HCT116 (cell line): Measurements from ENCODE around the gene MID1. TPM values are rescaled to one million over a fixed set of nuclear protein-coding genes. Genes with fewer than 3 reads are reported as not detected.

Experiments used
- ATAC-seq: fragments of 200-7000 bp; cut with Tn5 transposase; 2 replicates; pipeline ENCODE4 v1.9.1; 2020; ENCODE audit warnings: mild to moderate bottlenecking, moderate library complexity
- BruUV-seq: library from RNA; stranded (reverse); fragments of 400-500 nt; replicated peaks from 2 replicates; lab custom pipeline; 2021; lab: Mats Ljungman, UMichigan
- CTCF ChIA-PET: fragments of 300-600 bp; sonication (Branson Sonifier 250); formaldehyde crosslinking; loops from one replicate; lab custom pipeline; 2021; ENCODE audit warnings: antibody characterized with exemption; lab: Charles Lee
- POLR2A ChIA-PET: fragments of 300-600, 350-600 bp; sonication (Branson Sonifier 250); formaldehyde crosslinking; loops from one replicate; lab custom pipeline; 2021; ENCODE audit warnings: antibody characterized with exemption; lab: Charles Lee
- RAD21 ChIA-PET, 2 experiments: fragments of 300-600 bp; sonication (Branson Sonifier 250); formaldehyde crosslinking; loops; one replicate each; lab custom pipeline; 2023; ENCODE audit warnings: low total read pairs in 2 of 2; ENCODE audit not compliant: uncharacterized antibody in 2 of 2, unreplicated experiment in 2 of 2, low non-redundant PET in 1 of 2; lab: Charles Lee
- DNase-seq: peaks from one replicate; pipeline ENCODE4 v3.0.0-alpha.2; 2010; ENCODE audit warnings: low read depth, low spot score
- H2AFZ ChIP-seq: fragments of 200-600 bp; shearing (Covaris generic), sonication (generic); 2 replicates; pipeline ENCODE4 v1.6.1; 2017; ENCODE audit warnings: low read depth, mixed run types, mixed read lengths, antibody characterized with exemption, low read length; ENCODE audit not compliant: poor library complexity, severe bottlenecking
- H3K27ac ChIP-seq: 2 replicates; pipeline ENCODE4 v1.5.1; 2012; ENCODE audit warnings: low read depth, low read length
- H3K27me3 ChIP-seq: fragments of 200-600 bp; sonication (generic); 2 replicates; pipeline ENCODE4 v1.6.1; 2016; ENCODE audit warnings: mixed run types, low read length, mixed read lengths; ENCODE audit not compliant: insufficient read depth
- H3K36me3 ChIP-seq, 2 experiments: fragments of 200-500 bp in 1 of 2; fragments of 200-600 bp in 1 of 2; sonication (Bioruptor generic) in 1 of 2; sonication (generic) in 1 of 2; 2 replicates each; pipeline versions ENCODE4 v1.5.1 to v1.6.1; 2014 to 2016; ENCODE audit warnings: low read length in 2 of 2, inconsistent platforms in 1 of 2, mixed read lengths in 1 of 2, mixed run types in 1 of 2; ENCODE audit not compliant: insufficient read depth in 2 of 2, control insufficient read depth in 1 of 2
- H3K4me1 ChIP-seq, 2 experiments: fragments of 200-600 bp in 1 of 2; sonication (generic) in 1 of 2; 2 replicates each; pipeline versions ENCODE4 v1.5.1 to v1.6.1; 2012 to 2017; ENCODE audit warnings: low read length in 2 of 2, inconsistent platforms in 1 of 2, mild to moderate bottlenecking in 1 of 2, mixed read lengths in 1 of 2, mixed run types in 1 of 2, moderate library complexity in 1 of 2; ENCODE audit not compliant: insufficient read depth in 2 of 2, control insufficient read depth in 1 of 2
- H3K4me2 ChIP-seq: fragments of 200-600 bp; sonication (generic); 2 replicates; pipeline ENCODE4 v1.6.1; 2017; ENCODE audit warnings: mixed run types, low read length, mixed read lengths
- H3K4me3 ChIP-seq, 2 experiments: fragments of 200-600 bp in 1 of 2; sonication (generic) in 1 of 2; replicated peaks in 1 of 2; 2 replicates each; pipeline ENCODE4 v1.5.1; 2011 to 2016; ENCODE audit warnings: low read length in 2 of 2, control low read depth in 1 of 2, low read depth in 1 of 2, mild to moderate bottlenecking in 1 of 2, mixed read lengths in 1 of 2, mixed run types in 1 of 2
- H3K79me2 ChIP-seq: fragments of 200-600 bp; sonication (generic); 2 replicates; pipeline ENCODE4 v1.6.1; 2017; ENCODE audit warnings: mild to moderate bottlenecking, mixed run types, low read length, moderate library complexity, mixed read lengths; ENCODE audit not compliant: insufficient read depth
- H3K9ac ChIP-seq: fragments of 200-600 bp; sonication (generic); 2 replicates; pipeline ENCODE4 v1.6.1; 2016; ENCODE audit warnings: low read length, mixed read lengths
- H3K9me2 ChIP-seq: fragments of 200-600 bp; sonication (generic), shearing (Covaris generic); 2 replicates; pipeline ENCODE4 v1.6.1; 2017; ENCODE audit warnings: mixed run types, mild to moderate bottlenecking, moderate library complexity; ENCODE audit not compliant: insufficient read depth
- H3K9me3 ChIP-seq, 2 experiments: fragments of 200-500 bp in 1 of 2; fragments of 200-600 bp in 1 of 2; sonication (Bioruptor generic) in 1 of 2; sonication (generic) in 1 of 2; 2 replicates each; pipeline ENCODE4 v1.6.1; 2014 to 2017; ENCODE audit warnings: low read length in 2 of 2, mixed read lengths in 2 of 2, inconsistent platforms in 1 of 2, low read depth in 1 of 2, mild to moderate bottlenecking in 1 of 2, mixed run types in 1 of 2, moderate library complexity in 1 of 2; ENCODE audit not compliant: control insufficient read depth in 1 of 2, insufficient read depth in 1 of 2
- H4K20me1 ChIP-seq: fragments of 200-600 bp; sonication (generic), shearing (Covaris generic); 2 replicates; pipeline ENCODE4 v1.6.1; 2017; ENCODE audit warnings: mixed run types, mild to moderate bottlenecking, moderate library complexity; ENCODE audit not compliant: insufficient read depth
- ELF1 ChIP-seq: IDR thresholded peaks from 2 replicates; pipeline ENCODE4 v1.6.1; 2012; ENCODE audit warnings: low read depth, borderline replicate concordance
- EZH2 ChIP-seq: fragments of 200-600 bp; sonication (generic); IDR thresholded peaks from 2 replicates; pipeline ENCODE4 v1.6.1; 2017; ENCODE audit warnings: antibody characterized with exemption, mixed run types
- FOSL1 ChIP-seq: IDR thresholded peaks from 2 replicates; pipeline ENCODE4 v1.6.1; 2012; ENCODE audit warnings: low read depth
- JUND ChIP-seq: IDR thresholded peaks from 2 replicates; pipeline ENCODE4 v1.6.1; 2012
- POLR2A ChIP-seq: IDR thresholded peaks from 2 replicates; pipeline ENCODE4 v1.7.0; 2011; ENCODE audit warnings: borderline replicate concordance; ENCODE audit not compliant: insufficient read depth, insufficient read length; ENCODE audit errors: extremely low read depth
- POLR2AphosphoS5 ChIP-seq: IDR thresholded peaks from 2 replicates; pipeline ENCODE4 v1.6.1; 2011; ENCODE audit warnings: mild to moderate bottlenecking, low read depth, low read length, moderate library complexity
- SP1 ChIP-seq: IDR thresholded peaks from 2 replicates; pipeline ENCODE4 v1.6.1; 2012; ENCODE audit warnings: low read depth
- intact Hi-C: fragments of 100-400 bp; cut with micrococcal nuclease; formaldehyde crosslinking; loops from 2 replicates; pipeline ENCODE4 v1.10.0; 2022
- total RNA-seq: library from RNA; stranded (reverse); gene quantifications from one replicate; pipeline ENCODE4 v1.2.1, GENCODE V29; 2021; ENCODE audit not compliant: unreplicated experiment
- TF ChIP-seq, protein P1 (sequence below), 3 experiments: fragments of 200-600 bp in 1 of 3; sonication (generic) in 1 of 3; IDR thresholded peaks in 2 of 3; conservative IDR thresholded peaks in 1 of 3; 2 replicates each; pipeline ENCODE4 v1.5.1; 2012 to 2017; ENCODE audit warnings: low read depth in 2 of 3, low read length in 2 of 3, antibody characterized with exemption in 1 of 3, borderline replicate concordance in 1 of 3, control low read depth in 1 of 3, mild to moderate bottlenecking in 1 of 3, mixed read lengths in 1 of 3, mixed run types in 1 of 3, moderate library complexity in 1 of 3; ENCODE audit not compliant: insufficient read depth in 1 of 3
- TF ChIP-seq, protein P2 (sequence below): IDR thresholded peaks from 2 replicates; pipeline ENCODE4 v1.6.1; 2012; ENCODE audit warnings: low read depth

The MID1 gene
- total RNA-seq, 1 experiment from 2014 or later: 48.8 TPM

DNA sequence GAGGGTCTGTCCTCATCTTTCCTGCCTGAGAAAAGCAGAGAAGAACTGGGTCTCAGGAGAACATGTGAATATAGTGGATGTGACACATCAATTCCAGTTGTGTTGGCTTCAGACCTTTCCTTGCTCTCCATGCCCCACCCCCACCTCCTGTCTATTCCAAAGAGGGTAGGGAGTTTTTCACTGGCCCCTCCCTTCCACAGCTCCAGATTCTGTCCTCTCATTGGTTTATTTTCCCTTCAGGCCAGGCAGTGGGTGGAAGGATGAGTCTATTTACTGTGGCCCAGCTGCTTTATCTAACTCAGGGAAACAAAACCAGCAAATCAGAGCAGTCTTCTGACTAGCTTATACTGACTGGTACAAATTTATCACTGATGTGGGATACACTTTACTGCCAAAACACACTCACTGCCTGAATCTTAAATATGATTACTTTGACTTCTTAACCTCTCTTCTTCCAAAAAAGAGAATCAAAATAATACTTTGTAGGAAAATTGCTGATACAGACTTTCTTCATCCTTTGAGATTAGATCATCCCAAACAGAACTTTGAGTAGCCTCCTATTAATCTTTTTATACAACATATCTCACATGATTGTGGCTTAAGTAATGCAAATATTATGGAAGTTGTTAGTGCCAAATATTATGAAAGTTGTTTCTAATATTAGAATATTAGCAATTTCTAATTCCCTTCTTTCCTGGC lies 221.2 kb downstream of the MID1 start:
- Histone ChIP-seq H3K9me3 (no peaks in the 10 kb centered on the region), H3K27ac (no peak overlapping the region), H4K20me1 (no peaks in the 10 kb centered on the region), H3K9me2 (no peaks in the 10 kb centered on the region), H3K79me2 (no peaks in the 10 kb centered on the region), H3K27me3 (no peaks in the 10 kb centered on the region), H3K36me3 (no peaks in the 10 kb centered on the region), H3K4me1 (no peaks in the 10 kb centered on the region), H2AFZ (no peak overlapping the region), H3K4me3 (no peak overlapping the region), H3K4me2 (no peak overlapping the region), H3K9ac (no peak overlapping the region)
- ChIA-PET RAD21 (no interaction called here), POLR2A (no interaction called here), CTCF (no interaction called here)
- intact Hi-C loops: no loop called here
- TF ChIP-seq POLR2AphosphoS5: no peak
- TF ChIP-seq SP1: no peak
- TF ChIP-seq, protein P1, sequence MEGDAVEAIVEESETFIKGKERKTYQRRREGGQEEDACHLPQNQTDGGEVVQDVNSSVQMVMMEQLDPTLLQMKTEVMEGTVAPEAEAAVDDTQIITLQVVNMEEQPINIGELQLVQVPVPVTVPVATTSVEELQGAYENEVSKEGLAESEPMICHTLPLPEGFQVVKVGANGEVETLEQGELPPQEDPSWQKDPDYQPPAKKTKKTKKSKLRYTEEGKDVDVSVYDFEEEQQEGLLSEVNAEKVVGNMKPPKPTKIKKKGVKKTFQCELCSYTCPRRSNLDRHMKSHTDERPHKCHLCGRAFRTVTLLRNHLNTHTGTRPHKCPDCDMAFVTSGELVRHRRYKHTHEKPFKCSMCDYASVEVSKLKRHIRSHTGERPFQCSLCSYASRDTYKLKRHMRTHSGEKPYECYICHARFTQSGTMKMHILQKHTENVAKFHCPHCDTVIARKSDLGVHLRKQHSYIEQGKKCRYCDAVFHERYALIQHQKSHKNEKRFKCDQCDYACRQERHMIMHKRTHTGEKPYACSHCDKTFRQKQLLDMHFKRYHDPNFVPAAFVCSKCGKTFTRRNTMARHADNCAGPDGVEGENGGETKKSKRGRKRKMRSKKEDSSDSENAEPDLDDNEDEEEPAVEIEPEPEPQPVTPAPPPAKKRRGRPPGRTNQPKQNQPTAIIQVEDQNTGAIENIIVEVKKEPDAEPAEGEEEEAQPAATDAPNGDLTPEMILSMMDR (IDR thresholded peaks at IDR 0.05 in 2 of 3, conservative IDR thresholded peaks at IDR 0.05 in 1 of 3; ENCODE audit: borderline replicate concordance in 1 of 3, insufficient read depth in 1 of 3, low read depth in 2 of 3, low read length in 2 of 3): no peak
- TF ChIP-seq ELF1: no peak
- TF ChIP-seq JUND: no peak
- no peak for TF ChIP-seq EZH2
- no peak for TF ChIP-seq FOSL1
- no peak for TF ChIP-seq POLR2A
- TF ChIP-seq, protein P2, sequence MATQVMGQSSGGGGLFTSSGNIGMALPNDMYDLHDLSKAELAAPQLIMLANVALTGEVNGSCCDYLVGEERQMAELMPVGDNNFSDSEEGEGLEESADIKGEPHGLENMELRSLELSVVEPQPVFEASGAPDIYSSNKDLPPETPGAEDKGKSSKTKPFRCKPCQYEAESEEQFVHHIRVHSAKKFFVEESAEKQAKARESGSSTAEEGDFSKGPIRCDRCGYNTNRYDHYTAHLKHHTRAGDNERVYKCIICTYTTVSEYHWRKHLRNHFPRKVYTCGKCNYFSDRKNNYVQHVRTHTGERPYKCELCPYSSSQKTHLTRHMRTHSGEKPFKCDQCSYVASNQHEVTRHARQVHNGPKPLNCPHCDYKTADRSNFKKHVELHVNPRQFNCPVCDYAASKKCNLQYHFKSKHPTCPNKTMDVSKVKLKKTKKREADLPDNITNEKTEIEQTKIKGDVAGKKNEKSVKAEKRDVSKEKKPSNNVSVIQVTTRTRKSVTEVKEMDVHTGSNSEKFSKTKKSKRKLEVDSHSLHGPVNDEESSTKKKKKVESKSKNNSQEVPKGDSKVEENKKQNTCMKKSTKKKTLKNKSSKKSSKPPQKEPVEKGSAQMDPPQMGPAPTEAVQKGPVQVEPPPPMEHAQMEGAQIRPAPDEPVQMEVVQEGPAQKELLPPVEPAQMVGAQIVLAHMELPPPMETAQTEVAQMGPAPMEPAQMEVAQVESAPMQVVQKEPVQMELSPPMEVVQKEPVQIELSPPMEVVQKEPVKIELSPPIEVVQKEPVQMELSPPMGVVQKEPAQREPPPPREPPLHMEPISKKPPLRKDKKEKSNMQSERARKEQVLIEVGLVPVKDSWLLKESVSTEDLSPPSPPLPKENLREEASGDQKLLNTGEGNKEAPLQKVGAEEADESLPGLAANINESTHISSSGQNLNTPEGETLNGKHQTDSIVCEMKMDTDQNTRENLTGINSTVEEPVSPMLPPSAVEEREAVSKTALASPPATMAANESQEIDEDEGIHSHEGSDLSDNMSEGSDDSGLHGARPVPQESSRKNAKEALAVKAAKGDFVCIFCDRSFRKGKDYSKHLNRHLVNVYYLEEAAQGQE: no peak
- DNase-seq (no peak), ATAC-seq (no peak)
- no TSS peak for BruUV-seq
